GM21526 (cell line): Measurements from ENCODE around the gene POM121C.
A peak's percentile ranks its signal among the peaks of the same experiment; 100 is the strongest.
"Not testable (repeated sequence)": the region's sequence is repeated elsewhere in the genome, so short reads cannot be mapped to it uniquely, and the experiment has no call there.

Source experiments
- ATAC-seq: cut with Tn5 transposase; IDR thresholded peaks from one replicate; pipeline ENCODE4 v1.9.1; 2021; ENCODE audit warnings: moderate library complexity; ENCODE audit not compliant: unreplicated experiment, low FRiP score

Gene POM121C

DNA sequence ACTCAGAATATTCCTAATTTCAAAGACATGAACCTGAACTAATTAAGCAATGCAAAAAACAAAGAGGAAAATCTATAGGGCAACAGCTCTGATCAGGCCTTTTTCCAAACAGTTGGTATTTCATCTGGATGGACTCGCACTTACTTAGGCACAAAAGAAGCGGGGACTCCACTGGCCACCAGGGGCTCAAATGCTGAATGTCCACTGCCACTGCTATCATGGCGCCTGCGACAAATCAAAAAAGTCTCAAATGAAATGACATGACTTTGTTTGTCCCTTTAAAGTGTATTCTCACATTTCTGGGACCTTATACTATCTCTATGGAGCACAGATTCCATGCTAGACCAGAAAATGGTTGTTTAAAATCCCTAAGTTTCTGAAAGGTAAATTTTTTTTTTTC, 47.1 kb downstream of the POM121C start:
- ATAC-seq = not testable (repeated sequence)

DNA sequence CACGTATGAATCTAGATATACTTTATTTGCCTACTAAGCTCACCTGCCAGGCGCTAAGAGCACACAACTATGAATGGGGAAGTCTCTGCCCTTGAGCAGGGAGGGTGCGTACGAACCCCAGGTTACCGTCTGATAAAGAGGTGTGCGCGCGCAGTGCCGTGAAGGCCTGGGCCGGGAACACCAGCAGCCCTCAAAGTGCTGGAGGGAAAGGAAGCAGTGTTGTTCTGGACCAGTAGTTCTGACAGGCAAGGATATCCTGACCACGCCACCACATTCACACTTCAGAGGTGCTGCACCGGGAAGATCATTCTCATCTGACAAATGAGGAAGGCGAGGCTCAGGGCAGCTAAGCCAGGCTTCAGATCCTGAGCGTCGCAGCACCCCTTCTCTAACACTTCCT, 62.6 kb downstream of the POM121C start:
- ATAC-seq = not testable (repeated sequence)

DNA sequence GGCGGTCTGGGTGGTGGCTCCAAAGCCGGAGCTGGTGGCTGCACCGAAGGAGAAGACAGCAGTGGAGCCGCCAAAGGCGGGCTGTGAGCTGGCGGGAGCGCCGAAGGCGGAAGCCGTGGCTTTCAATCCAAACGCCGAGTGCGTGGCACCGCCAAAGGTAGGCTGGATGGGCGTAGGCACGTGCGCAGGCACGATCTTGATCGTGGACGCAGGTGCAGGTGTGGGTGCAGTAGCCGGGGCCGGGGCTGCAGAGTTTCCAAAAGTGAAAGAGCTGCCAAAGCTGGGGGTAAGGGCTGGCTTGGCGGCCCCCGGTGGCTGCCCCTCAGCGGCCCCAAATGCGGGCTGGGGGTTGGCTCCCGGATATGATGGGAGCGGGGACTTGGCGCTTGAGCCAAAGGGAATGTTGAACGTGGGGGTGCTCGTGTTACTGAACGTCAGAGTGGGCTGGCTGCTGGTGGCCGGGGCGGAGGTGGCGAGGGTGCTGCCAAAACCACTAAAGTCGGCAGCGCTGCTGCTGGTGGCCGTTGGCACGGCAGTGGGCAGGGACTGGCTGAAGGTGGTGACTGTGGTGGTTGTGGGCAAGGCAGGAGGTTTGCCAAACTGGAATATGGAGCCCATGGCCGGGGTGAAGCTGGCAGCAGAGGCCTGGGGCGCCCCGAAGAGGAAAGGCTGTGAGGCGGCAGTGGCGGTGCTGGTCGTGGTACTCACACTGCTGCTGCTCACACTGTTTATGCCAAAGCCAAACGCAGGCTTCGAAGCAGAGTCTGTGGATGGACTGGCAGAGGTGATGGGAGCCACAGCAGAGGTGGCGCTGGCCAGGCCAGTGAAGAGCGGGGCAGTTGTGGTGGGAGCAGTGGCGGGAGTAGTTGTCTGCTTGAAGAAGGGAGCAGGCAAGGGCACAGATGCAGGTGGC, 64.0 kb downstream of the POM121C start:
- not testable (repeated sequence) for ATAC-seq

DNA sequence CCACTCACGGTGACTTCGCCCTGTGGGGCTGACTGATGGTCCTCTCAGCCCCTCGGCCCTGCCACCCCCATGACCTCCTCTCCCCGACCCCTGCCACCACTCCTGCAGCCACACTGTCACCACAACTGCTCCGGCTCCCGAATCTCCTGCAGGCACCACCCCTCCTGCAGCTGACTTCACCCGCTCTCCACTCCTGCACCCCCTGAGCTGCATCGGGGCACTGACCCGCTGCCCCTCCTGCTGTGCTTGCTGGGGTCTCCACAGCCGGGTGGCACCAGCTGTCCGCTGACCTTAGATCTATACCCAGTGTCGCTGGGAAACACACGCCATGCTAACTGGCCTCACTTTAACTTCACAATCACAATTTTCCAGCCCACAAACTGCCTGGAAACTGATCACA, 65.9 kb downstream of the POM121C start:
- ATAC-seq = not testable (repeated sequence)

DNA sequence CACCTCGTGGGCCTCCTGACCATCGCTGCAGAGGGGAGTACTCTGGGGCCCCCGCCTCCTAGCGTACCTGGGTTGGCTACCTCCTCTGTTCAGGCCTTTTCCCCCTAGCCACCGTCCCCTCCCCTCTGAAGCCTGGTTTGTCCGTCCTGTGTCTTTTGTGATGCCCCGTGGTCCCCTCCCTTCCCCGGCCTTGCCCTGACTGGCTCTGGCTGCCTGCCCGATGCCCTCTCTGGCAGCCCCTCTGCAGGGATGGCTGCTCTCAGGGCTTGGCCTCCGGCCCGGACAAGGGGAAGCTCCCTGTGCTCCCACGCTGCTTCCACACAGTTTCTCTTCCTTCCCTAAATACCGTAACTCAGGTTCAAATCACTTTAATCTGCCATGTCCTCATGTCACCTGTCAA, 66.4 kb downstream of the POM121C start:
- not testable (repeated sequence) for ATAC-seq

DNA sequence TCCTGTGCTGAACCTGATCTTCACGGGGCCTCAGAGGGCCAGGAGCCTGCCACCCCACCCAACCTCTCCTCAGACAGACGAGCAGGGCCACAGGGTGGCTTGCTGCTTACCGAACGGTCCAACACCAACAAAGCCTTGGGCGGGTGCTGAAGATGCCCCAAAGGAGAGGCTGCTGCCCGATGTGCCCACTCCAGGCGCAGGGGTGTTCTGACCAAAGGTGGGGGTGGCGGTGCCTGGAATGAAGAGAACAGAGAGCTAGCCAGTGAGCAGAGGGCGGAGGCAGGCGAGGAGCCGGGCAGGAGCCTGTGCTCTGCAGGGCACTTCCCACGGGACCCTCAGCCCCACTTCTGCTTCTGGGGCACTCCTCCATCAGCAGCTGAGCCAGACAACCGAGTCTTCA, 66.9 kb downstream of the POM121C start:
- ATAC-seq = not testable (repeated sequence)

DNA sequence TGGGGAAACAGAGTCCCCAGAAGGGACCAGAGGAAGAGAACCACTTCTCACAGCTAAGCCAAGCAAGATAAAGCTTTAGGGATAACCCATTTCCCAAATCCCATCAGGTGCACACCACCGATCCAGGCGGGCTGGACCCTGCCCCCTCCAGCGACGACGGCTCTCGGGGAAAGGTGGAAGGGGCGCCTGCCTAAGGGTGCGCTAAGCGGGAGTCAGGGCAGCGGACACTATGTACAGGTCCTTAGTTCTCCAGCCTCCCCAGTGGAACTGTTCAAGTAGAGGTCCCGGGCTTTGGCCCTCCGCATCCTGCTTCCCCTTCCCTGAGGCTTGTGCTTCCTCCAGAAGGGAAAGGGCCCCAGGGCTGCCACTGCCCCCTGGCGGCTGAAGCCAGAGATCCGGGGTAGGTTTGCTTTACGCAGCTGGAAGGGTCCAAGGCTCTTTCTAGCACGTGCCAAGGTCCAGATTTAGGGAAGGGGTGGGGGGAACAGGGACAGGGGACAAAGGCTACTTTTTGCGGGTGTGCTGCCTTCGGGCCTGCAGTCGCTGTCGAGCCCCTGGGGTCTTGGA, 67.7 kb downstream of the POM121C start:
- not testable (repeated sequence) for ATAC-seq

DNA sequence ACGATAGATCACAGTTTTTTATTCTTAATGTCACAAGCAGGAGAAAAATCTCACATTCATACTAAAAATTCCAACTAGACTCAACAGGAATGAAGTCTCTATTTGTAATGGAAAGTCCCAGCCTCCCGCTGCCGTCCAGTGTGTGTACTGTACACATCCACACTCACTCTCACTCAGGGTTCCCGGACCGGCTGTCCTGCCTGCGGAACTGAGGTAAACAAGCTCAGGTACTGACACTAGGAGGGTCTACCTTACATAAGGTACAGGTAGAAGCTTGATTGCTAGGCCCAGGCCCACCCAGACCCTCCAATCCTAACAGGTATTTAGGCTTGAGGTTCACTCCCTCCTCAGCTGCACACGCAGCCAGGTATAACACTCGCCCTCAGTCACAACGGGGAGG, 69.3 kb downstream of the POM121C start:
- ATAC-seq = not testable (repeated sequence)

DNA sequence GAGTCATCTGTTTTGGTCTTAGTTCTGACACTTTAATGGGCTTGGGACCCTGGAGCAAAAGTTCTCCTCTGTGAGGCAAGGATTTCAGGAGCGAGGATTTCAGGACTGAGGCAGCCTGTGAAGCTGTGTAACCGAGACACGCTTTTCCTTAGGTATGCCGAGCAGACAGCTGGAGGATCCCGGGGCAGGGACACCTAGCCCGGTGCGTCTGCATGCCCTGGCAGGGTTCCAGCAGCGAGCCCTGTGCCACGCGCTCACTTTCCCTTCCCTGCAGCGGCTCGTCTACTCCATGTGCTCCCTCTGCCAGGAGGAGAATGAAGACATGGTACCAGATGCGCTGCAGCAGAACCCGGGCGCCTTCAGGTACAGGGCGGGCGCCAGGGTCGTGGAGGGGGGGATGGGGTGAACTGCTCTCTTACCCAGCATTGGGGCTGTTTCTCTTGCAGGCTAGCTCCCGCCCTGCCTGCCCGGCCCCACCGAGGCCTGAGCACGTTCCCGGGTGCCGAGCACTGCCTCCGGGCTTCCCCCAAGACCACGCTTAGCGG, 70.2 kb downstream of the POM121C start:
- ATAC-seq = not testable (repeated sequence)

DNA sequence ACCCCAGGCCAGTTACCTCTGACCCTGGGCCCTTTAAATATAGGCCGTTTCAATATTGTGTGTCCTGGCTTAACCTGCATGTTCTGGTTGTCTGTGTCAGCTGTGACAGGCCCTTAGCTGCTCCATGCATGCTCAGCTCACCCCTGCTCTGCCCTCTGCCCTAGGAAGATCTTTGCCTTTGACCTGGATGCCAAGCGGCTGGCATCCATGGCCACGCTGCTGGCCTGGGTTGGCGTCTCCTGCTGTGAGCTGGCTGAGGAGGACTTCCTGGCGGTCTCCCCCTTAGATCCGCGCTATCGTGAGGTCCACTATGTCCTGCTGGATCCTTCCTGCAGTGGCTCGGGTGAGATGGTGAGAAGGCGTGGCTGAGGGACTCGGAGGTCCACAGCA, 70.7 kb downstream of the POM121C start:
- ATAC-seq = not testable (repeated sequence)

DNA sequence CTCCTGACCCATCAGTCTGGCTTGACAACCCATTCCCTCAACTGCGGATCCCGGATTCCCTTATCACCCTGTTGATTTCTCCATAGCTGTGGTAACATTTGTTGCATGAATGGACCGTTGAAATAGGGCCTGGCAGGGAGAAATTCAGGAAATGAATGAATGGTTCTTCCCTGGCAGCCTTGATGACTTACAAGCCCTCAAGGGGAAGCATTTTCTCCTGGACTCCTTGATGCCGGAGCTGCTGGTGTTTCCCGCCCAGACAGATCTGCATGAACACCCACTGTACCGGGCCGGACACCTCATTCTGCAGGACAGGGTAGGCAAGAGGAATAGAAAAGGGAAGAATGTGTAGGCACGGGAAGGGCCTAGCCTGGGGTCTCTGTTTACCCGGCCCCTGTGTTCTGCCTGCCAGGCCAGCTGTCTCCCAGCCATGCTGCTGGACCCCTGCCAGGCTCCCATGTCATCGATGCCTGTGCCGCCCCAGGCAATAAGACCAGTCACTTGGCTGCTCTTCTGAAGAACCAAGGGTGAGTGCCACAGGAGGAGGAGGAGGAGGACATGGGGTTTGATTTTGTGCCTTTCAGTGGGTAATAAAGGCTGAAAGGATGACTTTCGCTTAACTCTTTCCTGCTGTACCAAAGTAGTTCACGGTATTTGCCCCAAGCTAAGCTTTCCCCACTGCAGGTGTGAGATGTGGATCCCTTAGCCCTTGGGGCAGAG, 71.2 kb downstream of the POM121C start:
- not testable (repeated sequence) for ATAC-seq

DNA sequence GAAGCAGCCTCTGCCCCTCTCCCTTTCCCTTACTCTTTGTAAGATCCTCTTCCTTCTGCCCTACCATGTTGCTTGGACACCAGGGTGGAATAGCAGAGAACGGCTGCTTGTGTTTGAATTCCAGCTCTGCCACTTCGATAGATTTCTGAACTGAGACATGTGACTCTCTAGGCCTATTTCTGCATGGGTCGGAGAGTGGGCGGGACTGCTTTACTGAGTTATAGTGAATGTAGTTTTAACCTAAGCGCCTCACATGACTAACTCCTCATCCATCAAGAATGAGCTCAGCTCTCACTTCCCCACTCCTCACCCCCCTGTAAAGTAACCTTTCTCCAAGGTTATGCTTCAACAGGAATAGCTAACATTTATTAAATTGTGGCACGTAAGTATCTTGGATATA, 71.9 kb downstream of the POM121C start:
- ATAC-seq = not testable (repeated sequence)

DNA sequence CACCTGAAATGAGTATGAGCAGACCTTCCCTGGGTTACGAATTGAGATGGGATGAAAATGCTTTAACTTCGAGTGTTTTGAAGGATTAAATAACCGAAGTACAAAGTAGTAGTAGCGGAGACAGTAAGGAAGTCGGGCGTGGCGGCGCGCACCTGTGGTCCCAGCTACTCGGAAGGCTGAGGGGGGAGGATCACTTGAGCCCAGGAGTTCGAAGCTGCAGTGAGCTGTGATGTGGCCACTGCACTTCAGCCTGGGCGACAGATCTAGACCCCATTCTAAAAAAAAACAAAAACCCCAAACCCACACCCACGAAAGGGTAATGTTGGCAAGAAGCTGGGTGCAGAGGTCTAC, 75.3 kb downstream of the POM121C start:
- ATAC-seq = not testable (repeated sequence)

DNA sequence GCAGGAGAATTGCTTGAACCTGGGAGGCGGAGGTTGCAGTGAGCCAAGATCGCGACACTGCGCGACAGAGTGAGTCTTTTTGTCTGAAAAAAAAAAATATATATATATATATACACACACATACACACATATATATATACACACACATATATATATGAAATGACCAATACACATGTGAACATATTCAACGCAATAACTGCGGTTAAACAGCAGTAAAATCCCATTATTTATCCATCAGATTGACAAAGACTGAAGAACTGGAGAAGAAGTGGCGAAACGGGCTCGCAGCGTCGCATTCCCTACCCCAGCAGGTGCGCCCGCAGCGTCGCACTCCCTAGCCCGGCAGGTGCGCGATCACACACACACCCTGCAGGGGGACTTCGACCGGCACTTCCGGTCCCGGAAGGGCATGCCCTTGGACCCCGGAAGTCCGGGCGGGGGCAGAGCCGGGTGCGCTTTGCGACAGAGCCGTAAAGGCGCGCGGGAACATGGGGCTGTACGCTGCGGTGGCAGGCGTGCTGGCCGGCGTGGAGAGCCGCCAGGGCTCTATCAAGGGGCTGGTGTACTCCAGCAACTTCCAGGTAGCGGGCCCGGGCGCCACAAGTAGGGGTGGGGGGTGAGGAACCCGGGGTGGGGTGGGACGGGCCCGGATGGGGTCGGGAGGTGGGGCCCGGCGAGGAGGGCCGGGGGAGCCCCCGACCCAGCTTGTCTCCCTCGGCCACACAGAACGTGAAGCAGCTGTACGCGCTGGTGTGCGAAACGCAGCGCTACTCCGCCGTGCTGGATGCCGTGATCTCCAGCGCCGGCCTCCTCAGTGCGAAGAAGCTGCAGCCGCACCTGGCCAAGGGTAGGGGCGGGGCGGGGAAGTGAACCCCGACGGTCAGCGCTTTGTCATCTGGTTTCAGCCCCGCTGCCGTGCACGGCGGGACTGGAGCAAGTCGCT, 75.9 kb downstream of the POM121C start:
- peak; percentile 58 for ATAC-seq

DNA sequence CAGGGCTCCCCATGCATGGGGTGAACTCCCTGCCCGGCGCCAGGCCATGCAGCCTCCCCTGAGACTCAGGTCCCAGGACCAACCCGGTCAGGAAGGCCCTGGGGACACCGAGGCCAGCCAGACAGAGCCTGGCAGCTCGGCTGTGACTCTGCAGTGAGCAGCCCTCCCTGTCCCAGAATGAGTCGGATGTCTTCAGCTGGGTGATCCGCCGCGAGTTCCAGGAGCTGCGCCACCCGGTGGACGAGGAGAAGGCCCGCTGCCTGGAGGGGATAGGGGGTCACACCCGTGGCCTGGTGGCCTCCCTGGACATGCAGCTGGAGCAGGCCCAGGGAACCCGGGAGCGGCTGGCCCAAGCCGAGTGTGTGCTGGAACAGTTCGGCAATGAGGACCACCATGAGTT, 81.4 kb downstream of the POM121C start:
- not testable (repeated sequence) for ATAC-seq

DNA sequence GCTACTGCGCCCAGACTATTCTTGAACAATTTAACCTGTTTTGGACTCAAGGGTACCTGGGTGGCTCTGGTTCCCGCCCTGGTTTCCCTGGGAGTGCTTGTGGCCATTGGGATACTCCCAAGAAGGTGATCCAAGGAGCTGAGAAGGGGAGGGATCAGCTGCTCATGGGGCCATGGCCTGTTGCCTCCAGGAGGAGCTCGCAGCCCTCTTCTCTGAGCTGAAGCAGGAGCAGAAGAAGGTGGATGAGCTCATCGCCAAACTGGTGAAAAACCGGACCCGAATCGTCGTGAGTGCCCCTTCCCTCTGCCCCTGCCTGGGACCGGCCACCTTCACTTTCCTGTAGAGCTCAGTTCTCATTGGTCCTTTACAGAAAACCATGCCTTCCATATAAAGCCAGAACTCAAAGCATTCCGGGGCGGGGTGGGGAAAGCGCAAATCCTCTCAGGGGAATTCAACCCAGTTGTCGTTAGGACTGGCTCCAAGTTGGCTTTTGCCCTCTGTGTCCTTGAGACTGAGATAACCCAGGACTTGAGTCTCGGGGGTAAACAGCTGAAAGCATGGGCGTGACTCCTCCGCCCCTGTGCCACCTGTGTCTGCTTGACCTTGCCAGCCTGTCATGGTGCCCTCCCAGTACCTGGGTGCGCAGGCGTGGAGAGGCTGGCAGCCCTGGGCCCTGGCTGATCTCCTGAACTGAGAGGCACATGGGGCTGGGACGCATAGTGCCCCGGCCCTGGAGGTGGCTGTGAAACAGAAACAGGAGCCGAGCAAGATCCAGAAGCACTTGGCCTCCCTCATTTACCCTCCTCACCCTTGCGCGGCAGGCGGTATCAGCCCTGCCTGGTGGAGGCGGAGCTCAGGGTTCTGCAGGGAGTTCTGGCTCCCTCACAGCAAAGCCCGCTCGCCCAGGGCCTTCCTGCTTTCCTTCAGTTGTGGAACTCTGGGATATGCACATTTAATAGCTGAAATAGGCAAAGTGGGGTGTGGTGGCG, 82.3 kb downstream of the POM121C start:
- ATAC-seq = not testable (repeated sequence)

DNA sequence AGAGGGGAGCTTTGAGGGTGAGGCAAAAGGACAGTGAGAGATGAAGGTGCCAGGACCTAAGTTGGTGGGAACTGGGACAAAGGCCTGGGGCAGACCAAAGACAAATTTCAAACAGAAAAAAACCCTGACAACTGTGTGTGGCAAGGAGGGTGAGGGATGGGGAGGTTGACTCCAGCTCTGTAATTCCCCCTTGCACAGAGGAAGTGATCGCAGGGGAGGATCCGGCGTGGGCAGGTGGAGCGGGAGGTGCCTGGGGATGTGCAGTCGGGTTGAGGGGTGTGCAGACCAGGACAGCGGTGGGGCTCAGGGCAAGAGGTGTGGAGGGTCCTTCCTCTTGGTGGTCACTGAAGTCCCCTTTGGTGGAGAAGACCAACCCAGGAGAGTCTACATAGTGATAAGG, 85.5 kb downstream of the POM121C start:
- ATAC-seq = not testable (repeated sequence)

DNA sequence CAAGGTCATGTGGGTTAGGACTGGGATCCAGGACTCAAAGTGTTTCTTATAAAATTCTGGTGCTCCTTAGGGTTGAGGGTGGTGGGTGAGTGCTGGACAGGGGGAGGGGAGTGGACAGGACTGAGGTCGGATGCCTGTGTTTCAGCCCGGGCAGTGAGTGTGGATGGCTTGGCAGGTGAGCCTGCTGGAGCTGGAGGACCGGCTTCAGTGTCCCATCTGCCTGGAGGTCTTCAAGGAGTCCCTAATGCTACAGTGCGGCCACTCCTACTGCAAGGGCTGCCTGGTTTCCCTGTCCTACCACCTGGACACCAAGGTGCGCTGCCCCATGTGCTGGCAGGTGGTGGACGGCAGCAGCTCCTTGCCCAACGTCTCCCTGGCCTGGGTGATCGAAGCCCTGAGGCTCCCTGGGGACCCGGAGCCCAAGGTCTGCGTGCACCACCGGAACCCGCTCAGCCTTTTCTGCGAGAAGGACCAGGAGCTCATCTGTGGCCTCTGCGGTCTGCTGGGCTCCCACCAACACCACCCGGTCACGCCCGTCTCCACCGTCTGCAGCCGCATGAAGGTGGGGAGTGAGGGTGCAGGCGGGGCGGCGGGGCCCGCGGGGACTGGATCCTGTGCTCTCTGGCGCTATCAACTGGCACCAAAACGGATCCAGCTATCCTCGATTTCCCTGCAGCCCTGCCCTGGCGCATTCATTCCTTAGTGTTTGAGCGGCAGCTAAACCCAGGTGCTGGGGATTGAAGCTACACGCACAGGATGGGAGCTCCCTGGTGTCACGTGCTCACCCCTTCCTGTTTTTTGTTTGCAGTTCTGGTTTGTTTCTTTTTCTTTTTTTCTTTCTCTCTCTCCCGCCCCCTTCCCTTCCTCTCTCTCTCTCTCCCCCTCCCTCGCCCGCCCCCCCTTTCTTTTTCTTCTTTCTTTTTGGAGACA, 87.1 kb downstream of the POM121C start:
- ATAC-seq = not testable (repeated sequence)
